Lower leg skin (tissue), 4 donors: ENCODE measurements around the gene TAF11L12. TPM values are rescaled to one million over a fixed set of nuclear protein-coding genes. Genes with fewer than 3 reads are reported as not detected.
"Not testable (repeated sequence)": the region's sequence is repeated elsewhere in the genome, so short reads cannot be mapped to it uniquely, and the experiment has no call there.

Experiments used
- DNase-seq, 2 donors: peaks; one replicate each; pipeline ENCODE4 v3.0.0-alpha.2; 2019; ENCODE audit warnings: low spot score in 2 of 2
- H3K4me3 ChIP-seq: fragments of 200-600 bp; sonication (generic); 2 replicates; pipeline ENCODE4 v1.5.1; 2017; ENCODE audit warnings: mild to moderate bottlenecking, low read depth; ENCODE audit not compliant: poor library complexity, severe bottlenecking
- POLR2A ChIP-seq, 2 donors: fragments of 450-650 bp; IDR thresholded peaks; one replicate each; pipeline ENCODE4 v1.6.1; 2016 to 2017; ENCODE audit warnings: antibody characterized with exemption in 2 of 2, mild to moderate bottlenecking in 1 of 2, moderate library complexity in 1 of 2
- WGBS, 2 donors: methylation state at CpG; one replicate each; pipeline ENCODE4 v1.1.5; 2018; 5-methylcytosine and 5-hydroxymethylcytosine counted together
- intact Hi-C: fragments of 100-400 bp; cut with DNase I; formaldehyde crosslinking; loops from one replicate; pipeline ENCODE4 v1.15.0; 2023; ENCODE audit warnings: low total_unique reads
- total RNA-seq, 4 donors: library from RNA; depleted of rRNA; stranded (reverse); fragments of >200 nt; gene quantifications; one replicate each; pipeline ENCODE4 v1.1.0, GENCODE V29; 2016
- TF ChIP-seq, protein P1 (sequence below), 3 donors: fragments of 450-650 bp; IDR thresholded peaks; one replicate each; pipeline ENCODE4 v1.5.1; 2016; ENCODE audit warnings: antibody characterized with exemption in 3 of 3, mild to moderate bottlenecking in 3 of 3, moderate library complexity in 2 of 3

The TAF11L12 gene
- not detected for total RNA-seq

DNA sequence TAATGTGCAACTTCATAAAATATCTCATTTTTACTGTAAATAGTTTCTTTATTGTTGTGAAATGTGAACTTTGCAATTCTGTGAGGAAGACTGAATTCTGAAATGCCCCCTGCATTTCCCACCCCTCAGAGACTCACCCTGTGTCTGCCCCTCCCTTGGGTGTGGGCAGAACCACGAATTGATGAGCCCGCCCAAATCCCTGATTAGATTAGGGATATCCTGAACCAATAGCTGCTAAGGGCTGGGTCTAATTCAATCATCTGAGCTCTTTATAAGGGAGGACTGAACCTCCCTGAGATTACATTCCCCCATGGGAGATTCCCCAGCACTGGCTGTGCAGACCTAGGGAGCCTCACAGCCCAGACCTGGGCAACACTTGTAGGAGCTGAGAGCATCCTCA, at the start of gene TAF11L12:
Gene TAF11L12, plus strand, starts transcription at position 301 of the 400 bp plus-strand sequence.
- DNase-seq, intact Hi-C loops: not testable (repeated sequence)
- 66 to 67% methylated on average over 2 of the region's 2 CpGs for WGBS, 2 donors

DNA sequence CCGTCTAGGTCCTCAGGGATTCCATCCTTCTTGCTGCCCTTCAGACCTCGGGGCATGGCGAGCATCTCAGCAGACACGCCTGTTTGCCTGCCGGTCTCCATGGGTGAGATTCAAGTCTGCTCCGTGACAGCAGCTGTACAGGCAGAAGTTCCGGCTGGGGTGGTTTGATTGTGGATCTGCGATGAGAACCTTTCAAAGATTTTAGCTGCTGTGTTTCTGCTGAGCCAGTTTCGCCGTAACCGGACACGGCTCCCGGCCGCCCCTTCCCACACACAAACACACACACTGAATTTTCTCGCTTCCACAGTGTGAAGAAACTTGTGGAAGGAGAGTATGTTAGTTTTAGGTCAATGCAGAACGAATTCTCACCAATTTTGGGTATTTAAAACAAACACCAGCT, 24.5 kb upstream of the TAF11L12 start, which contains the start of gene TAF11L7:
Gene TAF11L7, minus strand, starts transcription at position 101 of the 400 bp plus-strand sequence.
- H3K4me3 ChIP-seq, DNase-seq, intact Hi-C loops: not testable (repeated sequence)
- WGBS, 2 donors: no CpG with 5 or more reads among the region's 16 CpGs

More for the DNA sequence above, at the start of gene TAF11L12:
- not testable (repeated sequence) for H3K4me3 ChIP-seq

DNA sequence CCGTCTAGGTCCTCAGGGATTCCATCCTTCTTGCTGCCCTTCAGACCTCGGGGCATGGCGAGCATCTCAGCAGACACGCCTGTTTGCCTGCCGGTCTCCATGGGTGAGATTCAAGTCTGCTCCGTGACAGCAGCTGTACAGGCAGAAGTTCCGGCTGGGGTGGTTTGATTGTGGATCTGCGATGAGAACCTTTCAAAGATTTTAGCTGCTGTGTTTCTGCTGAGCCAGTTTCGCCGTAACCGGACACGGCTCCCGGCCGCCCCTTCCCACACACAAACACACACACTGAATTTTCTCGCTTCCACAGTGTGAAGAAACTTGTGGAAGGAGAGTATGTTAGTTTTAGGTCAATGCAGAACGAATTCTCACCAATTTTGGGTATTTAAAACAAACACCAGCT, 19.3 kb upstream of the TAF11L12 start, which contains the start of gene TAF11L8:
Gene TAF11L8, minus strand, starts transcription at position 101 of the 400 bp plus-strand sequence.
- intact Hi-C loops: not testable (repeated sequence)

DNA sequence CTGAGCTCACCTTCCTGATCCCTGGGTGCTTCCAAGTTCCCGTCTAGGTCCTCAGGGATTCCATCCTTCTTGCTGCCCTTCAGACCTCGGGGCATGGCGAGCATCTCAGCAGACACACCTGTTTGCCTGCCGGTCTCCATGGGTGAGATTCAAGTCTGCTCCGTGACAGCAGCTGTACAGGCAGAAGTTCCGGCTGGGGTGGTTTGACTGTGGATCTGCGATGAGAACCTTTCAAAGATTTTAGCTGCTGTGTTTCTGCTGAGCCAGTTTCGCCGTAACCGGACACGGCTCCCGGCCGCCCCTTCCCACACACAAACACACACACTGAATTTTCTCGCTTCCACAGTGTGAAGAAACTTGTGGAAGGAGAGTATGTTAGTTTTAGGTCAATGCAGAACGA, 15.9 kb upstream of the TAF11L12 start, which contains the start of gene TAF11L9:
Gene TAF11L9, minus strand, starts transcription at position 140 of the 400 bp plus-strand sequence.
- DNase-seq, intact Hi-C loops, H3K4me3 ChIP-seq: not testable (repeated sequence)
- WGBS, 2 donors: 89 to 94% methylated on average over 13 of the region's 15 CpGs

More for the DNA sequence above, 19.3 kb upstream of the TAF11L12 start, which contains the start of gene TAF11L8:
- not testable (repeated sequence) for DNase-seq, H3K4me3 ChIP-seq
- no CpG with 5 or more reads among the region's 16 CpGs for WGBS, 2 donors

DNA sequence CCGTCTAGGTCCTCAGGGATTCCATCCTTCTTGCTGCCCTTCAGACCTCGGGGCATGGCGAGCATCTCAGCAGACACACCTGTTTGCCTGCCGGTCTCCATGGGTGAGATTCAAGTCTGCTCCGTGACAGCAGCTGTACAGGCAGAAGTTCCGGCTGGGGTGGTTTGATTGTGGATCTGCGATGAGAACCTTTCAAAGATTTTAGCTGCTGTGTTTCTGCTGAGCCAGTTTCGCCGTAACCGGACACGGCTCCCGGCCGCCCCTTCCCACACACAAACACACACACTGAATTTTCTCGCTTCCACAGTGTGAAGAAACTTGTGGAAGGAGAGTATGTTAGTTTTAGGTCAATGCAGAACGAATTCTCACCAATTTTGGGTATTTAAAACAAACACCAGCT, 12.5 kb upstream of the TAF11L12 start, which contains the start of gene TAF11L10:
Gene TAF11L10, minus strand, starts transcription at position 101 of the 400 bp plus-strand sequence.
- H3K4me3 ChIP-seq, intact Hi-C loops, DNase-seq: not testable (repeated sequence)
- WGBS, 2 donors: no CpG with 5 or more reads among the region's 15 CpGs

DNA sequence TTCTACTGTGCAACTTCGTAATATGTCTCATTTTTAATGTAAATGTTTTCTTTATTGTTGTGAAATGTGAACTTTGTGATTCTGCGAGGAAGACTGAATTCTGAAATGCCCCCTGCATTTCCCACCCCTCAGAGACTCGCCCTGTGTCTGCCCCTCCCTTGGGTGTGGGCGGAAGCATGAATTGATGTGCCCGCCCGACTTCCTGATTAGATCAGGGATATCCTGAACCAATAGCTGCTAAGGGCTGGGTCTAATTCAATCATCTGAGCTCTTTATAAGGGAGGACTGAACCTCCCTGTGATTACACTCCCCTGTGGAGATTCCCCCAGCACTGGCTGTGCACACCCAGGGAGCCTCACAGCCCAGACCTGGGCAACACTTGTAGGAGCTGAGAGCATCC, 6.3 kb upstream of the TAF11L12 start, which contains the start of gene TAF11L11:
Gene TAF11L11, plus strand, starts transcription at position 304 of the 400 bp plus-strand sequence.
- DNase-seq, intact Hi-C loops, H3K4me3 ChIP-seq: not testable (repeated sequence)
- WGBS, 2 donors: 49 to 72% methylated on average over 6 of the region's 6 CpGs

DNA sequence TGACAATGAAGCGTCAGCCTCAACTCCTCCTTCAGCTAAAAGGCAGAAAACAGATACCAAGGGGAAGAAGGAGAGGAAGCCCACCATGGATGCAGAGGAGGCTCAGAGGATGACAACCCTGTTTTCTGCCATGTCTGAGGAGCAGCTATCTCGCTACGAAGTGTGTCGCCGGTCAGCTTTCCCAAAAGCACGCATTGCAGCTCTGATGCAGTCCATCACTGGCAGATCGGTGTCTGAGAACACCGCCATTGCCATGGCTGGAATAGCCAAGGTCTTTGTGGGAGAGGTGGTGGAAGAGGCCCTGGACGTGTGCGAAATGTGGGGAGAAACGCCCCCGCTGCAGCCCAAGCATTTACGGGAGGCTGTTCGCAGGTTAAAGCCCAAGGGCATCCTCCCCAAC, 5.2 kb upstream of the TAF11L12 start:
- DNase-seq: no peak
- intact Hi-C loops: no loop called here
- 94 to 96% methylated on average over 14 of the region's 14 CpGs for WGBS, 2 donors

DNA sequence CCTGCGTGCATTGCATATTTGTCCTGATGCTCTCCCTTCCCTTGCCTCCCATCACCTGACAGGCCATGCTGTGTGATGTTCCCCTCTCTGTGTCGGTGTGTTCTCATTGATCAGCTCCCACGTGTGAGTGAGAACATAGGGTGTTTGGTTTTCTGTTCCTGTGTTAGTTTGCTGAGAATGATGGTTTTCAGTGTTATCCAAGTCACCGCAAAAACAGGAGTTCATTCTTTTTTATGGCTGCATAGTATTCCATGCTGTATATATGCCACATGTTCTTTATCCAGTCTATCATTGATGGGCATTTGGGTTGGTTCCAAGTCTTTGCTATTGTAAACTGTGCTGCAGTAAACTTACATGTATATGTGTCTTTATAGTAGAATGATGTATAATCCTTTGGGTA, 2.7 kb upstream of the TAF11L12 start:
- 82 to 92% methylated on average over 4 of the region's 4 CpGs for WGBS, 2 donors

More for the DNA sequence above, 5.2 kb upstream of the TAF11L12 start:
- H3K4me3 ChIP-seq: no peak overlapping the region
- TF ChIP-seq, protein P1, sequence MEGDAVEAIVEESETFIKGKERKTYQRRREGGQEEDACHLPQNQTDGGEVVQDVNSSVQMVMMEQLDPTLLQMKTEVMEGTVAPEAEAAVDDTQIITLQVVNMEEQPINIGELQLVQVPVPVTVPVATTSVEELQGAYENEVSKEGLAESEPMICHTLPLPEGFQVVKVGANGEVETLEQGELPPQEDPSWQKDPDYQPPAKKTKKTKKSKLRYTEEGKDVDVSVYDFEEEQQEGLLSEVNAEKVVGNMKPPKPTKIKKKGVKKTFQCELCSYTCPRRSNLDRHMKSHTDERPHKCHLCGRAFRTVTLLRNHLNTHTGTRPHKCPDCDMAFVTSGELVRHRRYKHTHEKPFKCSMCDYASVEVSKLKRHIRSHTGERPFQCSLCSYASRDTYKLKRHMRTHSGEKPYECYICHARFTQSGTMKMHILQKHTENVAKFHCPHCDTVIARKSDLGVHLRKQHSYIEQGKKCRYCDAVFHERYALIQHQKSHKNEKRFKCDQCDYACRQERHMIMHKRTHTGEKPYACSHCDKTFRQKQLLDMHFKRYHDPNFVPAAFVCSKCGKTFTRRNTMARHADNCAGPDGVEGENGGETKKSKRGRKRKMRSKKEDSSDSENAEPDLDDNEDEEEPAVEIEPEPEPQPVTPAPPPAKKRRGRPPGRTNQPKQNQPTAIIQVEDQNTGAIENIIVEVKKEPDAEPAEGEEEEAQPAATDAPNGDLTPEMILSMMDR (IDR thresholded peaks at IDR 0.05): no peak
- TF ChIP-seq POLR2A (IDR thresholded peaks at IDR 0.05): no peak

DNA sequence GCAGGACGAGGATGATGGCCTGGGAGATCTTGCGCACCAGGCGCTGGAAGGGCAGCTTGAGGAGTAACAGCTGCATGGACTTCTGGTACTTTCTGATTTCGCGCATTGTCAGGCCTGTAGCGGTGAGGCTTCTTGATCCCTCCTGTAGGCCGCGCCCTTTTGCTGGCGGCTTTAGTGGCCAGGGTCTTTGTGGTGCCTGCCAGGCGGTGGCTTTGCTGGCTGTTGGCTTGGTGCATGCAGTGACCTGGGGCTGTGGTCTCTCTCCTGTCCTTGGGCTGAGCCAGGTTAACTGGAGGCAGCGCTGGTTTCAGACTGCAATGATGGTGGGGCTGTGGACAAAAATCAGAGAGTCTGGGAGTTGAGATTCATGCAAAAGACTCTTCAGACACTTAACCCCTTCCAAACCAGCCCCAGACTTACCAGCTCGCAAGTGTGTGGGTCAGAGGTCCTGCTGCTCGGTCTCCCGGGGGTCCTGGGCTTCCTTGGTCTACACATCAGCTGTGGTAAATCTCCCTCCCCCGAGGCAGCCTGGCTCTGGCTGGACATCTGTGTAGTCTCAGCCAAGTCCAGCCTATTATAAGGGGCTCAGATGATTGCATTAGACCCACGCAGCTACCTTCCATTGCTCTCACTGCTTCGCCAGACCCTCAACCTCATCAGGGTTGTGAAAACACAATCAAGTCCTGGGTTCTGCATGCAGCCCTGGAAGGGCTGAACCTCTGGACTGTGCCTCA, 4.8 kb downstream of the TAF11L12 start:
- WGBS, 2 donors: 91 to 95% methylated on average over 15 to 17 of the region's 17 CpGs
- H3K4me3 ChIP-seq: no peak overlapping the region
- TF ChIP-seq, protein P1 (IDR thresholded peaks at IDR 0.05): no peak
- no peak for TF ChIP-seq POLR2A (IDR thresholded peaks at IDR 0.05)
- no peak for DNase-seq
- intact Hi-C loops: no loop called here

More for the DNA sequence above, 2.7 kb upstream of the TAF11L12 start:
- intact Hi-C loops, DNase-seq, H3K4me3 ChIP-seq: not testable (repeated sequence)
